OCI-LY1 (cell line): ENCODE measurements around the gene MTM1.
A peak's percentile ranks its signal among the peaks of the same experiment; 100 is the strongest.

ENCODE experiments used
- EZH2 ChIP-seq: fragments of 200-600 bp; sonication (generic), shearing (Covaris generic); IDR thresholded peaks from 2 replicates; pipeline ENCODE4 v1.8.0; 2017; ENCODE audit warnings: borderline replicate concordance, mixed run types, mild to moderate bottlenecking, antibody characterized with exemption, low read length, moderate library complexity, mixed read lengths
- TF ChIP-seq, protein P1 (sequence below): fragments of 200-600 bp; sonication (generic), shearing (Covaris generic); IDR thresholded peaks from 2 replicates; pipeline ENCODE4 v1.5.1; 2017; ENCODE audit warnings: mild to moderate bottlenecking, antibody characterized with exemption, low read length, moderate library complexity, mixed read lengths

DNA sequence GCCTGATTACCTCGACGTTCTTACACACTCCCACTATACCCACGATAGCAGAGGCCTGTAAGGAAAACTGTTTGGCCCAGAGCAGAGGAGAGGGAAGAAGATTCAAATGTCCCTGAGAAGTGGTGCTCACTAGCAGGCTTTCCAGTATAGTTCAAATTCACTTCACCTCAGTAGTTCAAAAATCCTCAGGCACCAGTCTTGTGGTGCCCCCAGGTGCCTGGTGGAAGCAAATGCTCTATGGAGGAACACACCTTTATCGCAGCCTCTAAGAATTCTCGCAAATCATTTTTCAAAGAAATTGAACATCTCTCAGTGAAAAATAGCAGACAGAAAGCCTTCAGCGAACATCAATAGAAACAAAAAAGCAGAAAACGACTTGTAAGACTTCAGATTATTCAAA, 112.6 kb downstream of the MTM1 start:
- TF ChIP-seq, protein P1, sequence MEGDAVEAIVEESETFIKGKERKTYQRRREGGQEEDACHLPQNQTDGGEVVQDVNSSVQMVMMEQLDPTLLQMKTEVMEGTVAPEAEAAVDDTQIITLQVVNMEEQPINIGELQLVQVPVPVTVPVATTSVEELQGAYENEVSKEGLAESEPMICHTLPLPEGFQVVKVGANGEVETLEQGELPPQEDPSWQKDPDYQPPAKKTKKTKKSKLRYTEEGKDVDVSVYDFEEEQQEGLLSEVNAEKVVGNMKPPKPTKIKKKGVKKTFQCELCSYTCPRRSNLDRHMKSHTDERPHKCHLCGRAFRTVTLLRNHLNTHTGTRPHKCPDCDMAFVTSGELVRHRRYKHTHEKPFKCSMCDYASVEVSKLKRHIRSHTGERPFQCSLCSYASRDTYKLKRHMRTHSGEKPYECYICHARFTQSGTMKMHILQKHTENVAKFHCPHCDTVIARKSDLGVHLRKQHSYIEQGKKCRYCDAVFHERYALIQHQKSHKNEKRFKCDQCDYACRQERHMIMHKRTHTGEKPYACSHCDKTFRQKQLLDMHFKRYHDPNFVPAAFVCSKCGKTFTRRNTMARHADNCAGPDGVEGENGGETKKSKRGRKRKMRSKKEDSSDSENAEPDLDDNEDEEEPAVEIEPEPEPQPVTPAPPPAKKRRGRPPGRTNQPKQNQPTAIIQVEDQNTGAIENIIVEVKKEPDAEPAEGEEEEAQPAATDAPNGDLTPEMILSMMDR, result peak; percentile 55
- TF ChIP-seq EZH2, result no peak
